Activated CD4-positive, alpha-beta T cell treated with anti-CD3 and anti-CD28 coated beads for 36 hours (primary cell): ENCODE measurements around the gene ROPN1L. TPM values are rescaled to one million over a fixed set of nuclear protein-coding genes. Genes with fewer than 3 reads are reported as not detected.

Experiments used
- ATAC-seq: fragments of 200-7000 bp; cut with Tn5 transposase; one replicate; pipeline ENCODE4 v1.10.0; 2021; ENCODE audit warnings: mild to moderate bottlenecking, moderate library complexity
- CTCF ChIA-PET: fragments of 350-600 bp; sonication (Branson Sonifier 250); formaldehyde crosslinking; loops from one replicate; lab custom pipeline; 2021; ENCODE audit warnings: antibody characterized with exemption; lab: Charles Lee
- POLR2A ChIA-PET: fragments of 350-600 bp; sonication (Branson Sonifier 250); formaldehyde crosslinking; loops from one replicate; lab custom pipeline; 2021; ENCODE audit warnings: antibody characterized with exemption, inconsistent platforms; lab: Charles Lee
- DNase-seq: peaks from one replicate; pipeline ENCODE4 v3.0.0-alpha.2; 2020
- H3K27ac Mint-ChIP-seq: one replicate; pipeline ENCODE4 v1.8.0; 2021; ENCODE audit warnings: mixed read lengths
- H3K27me3 Mint-ChIP-seq: one replicate; pipeline ENCODE4 v1.8.0; 2021; ENCODE audit warnings: mixed read lengths
- H3K36me3 Mint-ChIP-seq: one replicate; pipeline ENCODE4 v1.8.0; 2021; ENCODE audit warnings: low read depth, mixed read lengths
- H3K4me1 Mint-ChIP-seq: one replicate; pipeline ENCODE4 v1.8.0; 2021; ENCODE audit warnings: mixed read lengths
- H3K4me3 Mint-ChIP-seq: one replicate; pipeline ENCODE4 v1.8.0; 2021; ENCODE audit warnings: mild to moderate bottlenecking, moderate library complexity, mixed read lengths
- H3K9me3 Mint-ChIP-seq: one replicate; pipeline ENCODE4 v1.8.0; 2021; ENCODE audit warnings: low read depth, mixed read lengths
- intact Hi-C, 2 experiments: fragments of 100-400 bp; cut with DNase I in 1 of 2; cut with micrococcal nuclease in 1 of 2; formaldehyde crosslinking; loops; one replicate each; pipeline versions ENCODE4 v1.14.2 to v1.15.1; 2022 to 2024; cut with DNase I, micrococcal nuclease
- total RNA-seq, 2 experiments: library from RNA; stranded (reverse); gene quantifications; one replicate each; pipeline ENCODE4 v1.2.3, GENCODE V29; 2021

The ROPN1L gene
- total RNA-seq, 2 experiments from 2014 or later, result 0.28 TPM; not detected in 1

DNA sequence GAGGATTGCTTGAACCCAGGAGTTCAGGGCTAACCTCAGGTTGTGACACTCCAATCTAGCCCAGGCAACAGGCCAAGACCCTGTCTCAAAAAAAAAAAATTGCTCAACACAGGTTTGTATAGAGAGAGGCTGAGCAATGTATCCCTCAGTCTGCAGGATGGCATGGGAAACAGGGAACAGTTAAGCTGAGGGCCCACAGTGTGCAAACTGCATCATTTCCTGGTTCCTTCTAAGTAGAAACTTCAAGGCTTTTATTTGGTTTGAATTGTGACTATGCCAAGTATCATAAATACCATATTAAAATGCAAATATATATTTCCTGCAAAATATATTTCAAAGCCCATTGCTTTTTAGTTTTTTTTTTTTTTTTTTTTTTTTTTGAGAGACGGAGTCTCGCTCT, 13.7 kb upstream of the ROPN1L start:
- CTCF ChIA-PET, result interaction anchor here (1.2 kb wide), 1 partner anchor 18 kb away, joined by 3 read pairs; no protein-coding TSS in a partner anchor
- ATAC-seq (no peak), DNase-seq (no peak)
- Mint-ChIP-seq H3K4me1 (no peaks in the 10 kb centered on the region), H3K27ac (no peak overlapping the region), H3K4me3 (no peak overlapping the region), H3K36me3 (peaks cover 45% of the 10 kb centered on the region), H3K9me3 (no peaks in the 10 kb centered on the region), H3K27me3 (no peaks in the 10 kb centered on the region)
- intact Hi-C loops, result no loop called here
- POLR2A ChIA-PET, result interaction anchor here (0.6 kb wide), 1 partner anchor 169 kb away, joined by 7 read pairs; no protein-coding TSS in a partner anchor

DNA sequence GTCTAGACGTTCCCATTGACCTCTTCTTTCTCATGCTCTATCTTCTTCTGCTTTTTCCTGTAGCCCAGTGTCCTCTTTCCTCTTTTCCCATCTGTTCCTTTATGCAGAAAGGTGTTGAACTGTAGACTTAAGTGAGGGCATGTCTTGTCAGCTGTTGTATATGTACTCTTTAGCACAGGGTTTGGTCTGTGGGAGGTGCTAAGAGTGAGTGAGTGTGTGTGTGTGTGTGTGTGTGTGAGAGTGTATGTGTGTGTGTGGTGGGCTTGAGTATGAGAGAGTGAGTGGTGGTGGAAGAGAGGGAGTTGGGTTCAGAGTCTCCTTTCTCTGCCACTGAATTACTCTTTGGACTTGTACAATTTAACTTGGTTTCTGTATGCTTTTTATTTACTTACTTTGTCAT, 10.3 kb upstream of the ROPN1L start:
- DNase-seq, result no peak
- intact Hi-C loops, result no loop called here
- no peak for ATAC-seq
- Mint-ChIP-seq H3K4me3 (no peak overlapping the region), H3K36me3 (peaks cover 43% of the 10 kb centered on the region), H3K4me1 (peaks cover 5% of the 10 kb centered on the region), H3K9me3 (no peaks in the 10 kb centered on the region), H3K27ac (no peak overlapping the region), H3K27me3 (no peaks in the 10 kb centered on the region)
- ChIA-PET POLR2A (no interaction called here), CTCF (no interaction called here)

DNA sequence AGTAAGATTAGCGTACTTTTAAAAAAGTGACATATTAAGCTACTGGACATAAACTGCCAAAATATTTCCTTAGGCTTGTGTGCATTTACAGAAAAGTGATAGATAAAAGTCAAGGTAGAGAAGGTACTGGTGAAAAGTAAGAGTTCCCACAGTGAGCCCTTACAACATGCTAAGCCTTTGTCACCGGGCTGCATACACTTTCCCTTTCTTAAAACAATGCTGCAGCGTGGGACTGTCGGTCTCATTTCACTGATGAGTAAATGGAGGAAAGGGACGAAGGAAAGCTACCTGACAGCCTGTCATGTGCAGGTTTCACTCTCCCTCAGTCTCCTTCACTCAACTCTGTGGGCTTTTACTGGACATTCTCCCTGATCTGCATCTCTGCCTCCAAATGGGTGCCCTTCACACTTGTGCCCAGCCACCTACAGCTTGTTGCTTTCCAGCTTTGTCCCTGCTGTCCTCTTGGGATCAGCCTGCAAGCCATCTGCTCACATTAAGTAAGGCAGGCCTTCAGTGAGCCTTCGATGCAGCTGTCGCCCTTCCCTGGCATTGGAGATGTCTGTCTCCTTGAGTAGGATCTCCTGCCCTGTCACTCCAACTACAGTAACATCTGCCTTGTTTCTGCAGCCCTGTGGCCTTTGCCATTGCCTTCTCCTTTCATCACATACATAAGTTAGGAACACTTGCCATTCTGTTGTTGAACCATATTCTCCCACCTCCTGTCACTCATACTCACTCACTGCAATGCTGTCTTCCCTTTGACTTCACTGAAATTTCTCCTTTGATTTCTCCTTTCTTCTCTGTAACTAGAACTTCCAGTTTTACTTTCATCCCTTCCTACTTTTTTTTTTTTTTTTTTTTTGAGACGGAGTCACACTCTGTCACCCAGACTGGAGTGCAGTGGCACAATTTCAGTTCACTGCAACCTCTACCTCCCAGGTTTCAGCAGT, 9.3 kb upstream of the ROPN1L start:
- ChIA-PET CTCF (interaction anchor here (1.2 kb wide), 1 partner anchor 10 kb away, joined by 3 read pairs; no protein-coding TSS in a partner anchor), POLR2A (interaction anchor here (0.5 kb wide), 1 partner anchor 189 kb away, joined by 3 read pairs; no protein-coding TSS in a partner anchor)
- H3K9me3 Mint-ChIP-seq, result no peaks in the 10 kb centered on the region
- H3K4me1 Mint-ChIP-seq, result peaks cover 5% of the 10 kb centered on the region
- H3K4me3 Mint-ChIP-seq, result no peak overlapping the region
- intact Hi-C loops, result no loop called here
- H3K27me3 Mint-ChIP-seq, result no peaks in the 10 kb centered on the region
- peaks cover 38% of the 10 kb centered on the region for H3K36me3 Mint-ChIP-seq
- no peak for DNase-seq
- no peak for ATAC-seq
- H3K27ac Mint-ChIP-seq, result no peak overlapping the region

DNA sequence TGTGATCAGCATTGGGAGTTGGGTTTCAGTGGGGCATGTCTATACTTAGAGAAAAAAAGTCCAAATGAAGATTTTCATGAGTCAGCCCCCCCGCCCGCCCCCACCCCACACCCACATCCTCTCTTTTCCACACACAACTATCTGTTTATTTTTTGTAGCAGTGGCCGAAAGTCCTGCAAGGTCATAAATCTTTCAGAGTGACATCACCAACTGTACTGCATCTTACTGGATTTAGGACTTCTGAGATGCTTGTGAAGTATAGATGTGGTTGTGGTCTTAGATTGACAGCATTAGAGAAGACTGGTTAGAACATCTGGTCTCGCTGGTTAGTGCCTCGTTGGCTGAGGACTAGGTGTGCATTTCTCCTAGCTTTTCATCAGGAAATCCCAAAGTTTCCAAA, 7.3 kb upstream of the ROPN1L start:
- DNase-seq, result no peak
- H3K9me3 Mint-ChIP-seq, result no peaks in the 10 kb centered on the region
- no peak overlapping the region for H3K27ac Mint-ChIP-seq
- peaks cover 5% of the 10 kb centered on the region for H3K4me1 Mint-ChIP-seq
- intact Hi-C loops, result no loop called here
- H3K36me3 Mint-ChIP-seq, result peaks cover 37% of the 10 kb centered on the region
- no peaks in the 10 kb centered on the region for H3K27me3 Mint-ChIP-seq
- ChIA-PET CTCF (interaction anchor here (0.7 to 3.5 kb wide), 3 partner anchors 11 to 193 kb away, joined by 3 to 17 read pairs (median 3); no protein-coding TSS in a partner anchor), POLR2A (no interaction called here)
- ATAC-seq, result peak; percentile 6
- H3K4me3 Mint-ChIP-seq, result no peak overlapping the region

DNA sequence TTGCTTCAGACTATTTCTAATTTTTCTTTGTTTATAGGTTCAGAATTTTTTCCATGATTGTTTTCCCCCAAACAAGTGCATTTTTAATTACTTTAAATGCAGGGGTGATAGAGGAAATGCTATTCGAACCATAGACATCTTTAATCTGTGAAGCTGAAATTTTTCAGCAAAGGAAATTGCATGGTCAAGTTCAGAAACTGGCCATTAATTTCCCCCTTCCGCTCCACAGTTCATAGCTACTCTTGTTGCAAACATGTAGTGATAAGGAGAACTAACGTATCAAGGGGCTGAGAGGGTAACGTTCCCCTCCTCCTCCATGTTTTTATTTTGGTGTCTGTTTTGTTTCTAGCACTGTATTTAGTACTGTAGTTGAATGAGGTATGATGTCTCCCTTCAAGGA, 3.4 kb upstream of the ROPN1L start:
- ATAC-seq, result no peak
- CTCF ChIA-PET, result interaction anchor here (0.7 to 1.0 kb wide), 2 partner anchors 9 to 188 kb away, joined by 3 read pairs; partner anchors contain the start of genes ATPSCKMT and CCT5
- H3K36me3 Mint-ChIP-seq, result peaks cover 17% of the 10 kb centered on the region
- H3K27me3 Mint-ChIP-seq, result peaks cover 3% of the 10 kb centered on the region
- intact Hi-C loops, result no loop called here
- POLR2A ChIA-PET, result no interaction called here
- H3K4me3 Mint-ChIP-seq, result no peak overlapping the region
- H3K9me3 Mint-ChIP-seq, result no peaks in the 10 kb centered on the region
- H3K27ac Mint-ChIP-seq, result no peak overlapping the region
- peaks cover 16% of the 10 kb centered on the region for H3K4me1 Mint-ChIP-seq
- no peak for DNase-seq

DNA sequence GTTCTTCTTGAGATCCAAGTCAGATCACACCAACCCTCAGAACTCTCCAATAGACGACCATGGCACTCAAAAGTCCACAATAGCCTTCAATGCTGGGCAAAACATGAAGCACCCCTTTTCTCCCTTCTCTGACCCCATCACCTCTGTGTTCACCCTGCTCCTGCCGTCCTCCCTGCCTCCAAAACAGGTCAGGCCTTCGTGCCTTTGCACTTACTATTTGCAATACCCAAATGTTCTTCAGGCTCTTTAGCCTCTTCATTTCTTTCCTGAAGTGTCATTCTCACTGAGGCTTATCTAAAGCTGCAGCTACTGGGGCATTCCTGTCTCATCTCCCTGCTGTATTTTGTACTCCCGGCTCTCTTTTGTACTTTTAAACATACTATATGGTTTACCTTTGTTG, 2.0 kb upstream of the ROPN1L start:
- ATAC-seq (no peak), DNase-seq (no peak)
- Mint-ChIP-seq H3K27me3 (peaks cover 3% of the 10 kb centered on the region), H3K9me3 (no peaks in the 10 kb centered on the region), H3K4me3 (no peak overlapping the region), H3K36me3 (peaks cover 5% of the 10 kb centered on the region), H3K27ac (no peak overlapping the region), H3K4me1 (peaks cover 16% of the 10 kb centered on the region)
- ChIA-PET POLR2A (no interaction called here), CTCF (interaction anchor here (1.0 to 1.3 kb wide), 2 partner anchors 25 to 188 kb away, joined by 3 read pairs; no protein-coding TSS in a partner anchor)
- intact Hi-C loops, result loop anchor here (2.0 to 5.0 kb wide), 3 partner anchors 17 to 321 kb away; partner anchors contain the start of gene DAP (in 1 of the 2)

DNA sequence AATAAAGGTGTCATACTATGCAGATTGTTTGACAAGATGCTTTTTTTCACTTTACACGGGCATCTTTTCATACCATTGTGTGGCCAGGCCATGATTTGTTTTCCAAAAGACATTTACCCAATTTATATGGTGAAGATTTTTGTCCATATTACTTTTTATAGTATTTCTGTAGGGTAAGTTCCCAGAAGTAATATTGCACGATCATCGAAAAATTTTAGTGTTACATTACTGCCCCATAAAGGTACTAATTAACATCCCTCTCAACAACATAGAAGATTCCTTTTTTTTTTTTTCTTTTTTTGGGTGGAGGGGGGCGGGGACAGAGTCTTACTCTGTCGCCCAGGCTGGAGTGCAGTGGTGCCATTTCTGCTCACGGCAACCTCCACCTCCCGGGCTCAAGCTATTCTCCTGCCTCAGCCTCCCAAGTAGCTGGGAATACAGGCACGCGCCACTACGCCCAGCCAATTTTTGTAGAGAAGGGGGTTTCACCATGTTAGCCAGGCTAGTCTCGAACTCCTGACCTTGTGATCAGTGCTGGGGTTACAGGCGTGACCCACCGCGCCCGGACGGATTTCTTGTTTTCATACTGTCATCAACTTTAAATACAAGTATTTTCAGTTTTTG, 1.2 kb upstream of the ROPN1L start:
- peaks cover 4% of the 10 kb centered on the region for H3K36me3 Mint-ChIP-seq
- H3K4me3 Mint-ChIP-seq, result no peak overlapping the region
- intact Hi-C loops, result loop anchor here (2.0 to 5.0 kb wide), 3 partner anchors 18 to 320 kb away; partner anchors contain the start of gene DAP (in 1 of the 2)
- H3K27ac Mint-ChIP-seq, result no peak overlapping the region
- H3K27me3 Mint-ChIP-seq, result peaks cover 3% of the 10 kb centered on the region
- no peaks in the 10 kb centered on the region for H3K9me3 Mint-ChIP-seq
- ATAC-seq, result no peak
- peaks cover 23% of the 10 kb centered on the region for H3K4me1 Mint-ChIP-seq
- POLR2A ChIA-PET, result no interaction called here
- CTCF ChIA-PET, result no interaction called here
- DNase-seq, result no peak

DNA sequence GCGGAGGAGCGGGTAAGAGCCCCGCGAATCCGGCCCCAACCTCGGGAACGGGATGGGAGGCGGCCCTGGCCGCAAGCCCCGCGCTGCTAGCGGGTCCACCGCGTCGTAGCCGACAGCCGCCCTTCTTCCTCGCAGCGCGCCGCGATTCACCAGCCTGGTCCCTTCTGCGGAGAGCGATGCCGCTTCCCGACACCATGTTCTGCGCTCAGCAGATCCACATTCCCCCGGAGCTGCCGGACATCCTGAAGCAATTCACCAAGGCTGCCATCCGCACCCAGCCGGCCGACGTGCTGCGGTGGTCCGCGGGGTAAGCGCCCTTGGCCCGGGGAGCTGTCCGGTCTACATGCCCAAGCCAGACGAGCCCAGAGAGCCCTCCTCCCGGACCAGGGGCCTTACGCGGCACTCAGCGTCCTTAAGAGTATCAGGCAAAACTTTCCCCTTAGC, 335 bp downstream of the ROPN1L start:
- Mint-ChIP-seq H3K27ac (no peak overlapping the region), H3K36me3 (peaks cover 2% of the 10 kb centered on the region), H3K4me1 (peaks cover 37% of the 10 kb centered on the region), H3K9me3 (no peaks in the 10 kb centered on the region), H3K4me3 (peak overlapping the region; percentile 72), H3K27me3 (peaks cover 3% of the 10 kb centered on the region)
- CTCF ChIA-PET, result interaction anchor here (1.2 to 1.9 kb wide), 3 partner anchors 10 to 186 kb away, joined by 4 to 9 read pairs (median 8); no protein-coding TSS in a partner anchor
- ATAC-seq (peak; percentile 57), DNase-seq (no peak)
- POLR2A ChIA-PET, result interaction anchor here (0.6 kb wide), 1 partner anchor 87 kb away, joined by 4 read pairs; no protein-coding TSS in a partner anchor
- intact Hi-C loops, result loop anchor here (1.0 to 5.0 kb wide), 6 partner anchors 19 to 319 kb away; partner anchors contain the start of genes ANKRD33B (in 1 of the 2), CCT5 (in 1 of the 2) and DAP (in 1 of the 2)

DNA sequence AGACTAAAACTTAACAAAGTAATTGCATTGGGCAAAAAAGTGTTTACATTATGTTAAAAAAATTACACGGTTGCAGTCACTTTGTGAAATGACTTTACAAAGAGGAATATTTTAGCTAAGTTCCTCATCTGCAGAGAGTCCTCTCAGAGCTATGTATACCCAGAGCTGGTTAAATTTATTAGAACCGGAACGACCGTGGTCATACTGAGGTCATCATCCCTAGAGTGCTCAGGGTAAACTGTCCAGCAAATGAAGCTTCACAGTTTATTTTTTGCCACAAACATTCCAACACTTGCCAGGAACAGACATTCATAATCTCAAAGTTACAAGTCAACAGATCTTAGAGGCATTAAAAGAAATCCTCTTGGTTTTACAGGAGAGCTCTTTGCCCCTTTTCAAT, 897 bp downstream of the ROPN1L start:
- H3K36me3 Mint-ChIP-seq, result peaks cover 2% of the 10 kb centered on the region
- DNase-seq (no peak), ATAC-seq (no peak)
- peaks cover 39% of the 10 kb centered on the region for H3K4me1 Mint-ChIP-seq
- POLR2A ChIA-PET, result interaction anchor here (0.6 kb wide), 1 partner anchor 86 kb away, joined by 4 read pairs; no protein-coding TSS in a partner anchor
- intact Hi-C loops, result loop anchor here in 1 of 2 experiments (5.0 kb wide), 1 partner anchor 160 kb away; no protein-coding TSS in a partner anchor
- peaks cover 3% of the 10 kb centered on the region for H3K27me3 Mint-ChIP-seq
- CTCF ChIA-PET, result interaction anchor here (0.6 to 1.9 kb wide), 5 partner anchors 9 to 420 kb away, joined by 3 to 9 read pairs (median 4); no protein-coding TSS in a partner anchor
- no peaks in the 10 kb centered on the region for H3K9me3 Mint-ChIP-seq
- peak overlapping the region; percentile 72 for H3K4me3 Mint-ChIP-seq
- no peak overlapping the region for H3K27ac Mint-ChIP-seq

DNA sequence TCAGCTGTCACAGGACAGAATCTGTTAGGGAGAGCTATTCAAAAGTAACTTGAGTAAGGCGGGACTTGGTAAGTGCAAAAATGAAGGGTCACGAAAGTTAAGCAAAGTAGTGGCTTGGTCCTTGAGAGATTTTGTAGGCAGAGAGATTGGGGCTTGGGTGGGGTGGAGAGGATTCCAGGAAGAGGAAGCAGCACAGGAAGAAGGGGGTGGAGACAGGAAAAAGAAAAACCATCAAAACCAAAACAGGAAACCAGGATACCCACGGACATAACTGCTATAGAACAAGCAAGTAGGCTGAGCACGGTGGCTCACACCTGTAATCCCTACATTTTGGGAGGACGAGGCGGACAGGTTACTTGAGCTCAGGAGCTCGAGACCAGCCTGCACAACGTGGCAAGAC, 3.7 kb downstream of the ROPN1L start:
- DNase-seq (no peak), ATAC-seq (no peak)
- POLR2A ChIA-PET, result no interaction called here
- no peaks in the 10 kb centered on the region for H3K36me3 Mint-ChIP-seq
- H3K27me3 Mint-ChIP-seq, result peaks cover 3% of the 10 kb centered on the region
- no peak overlapping the region for H3K4me3 Mint-ChIP-seq
- peaks cover 39% of the 10 kb centered on the region for H3K4me1 Mint-ChIP-seq
- no peaks in the 10 kb centered on the region for H3K9me3 Mint-ChIP-seq
- peak overlapping the region; percentile 7 for H3K27ac Mint-ChIP-seq
- CTCF ChIA-PET, result interaction anchor here (0.8 to 1.9 kb wide), 3 partner anchors 8 to 256 kb away, joined by 3 to 8 read pairs (median 3); no protein-coding TSS in a partner anchor
- intact Hi-C loops, result no loop called here
